ENCODE data around the gene S100G. TPM values are rescaled to one million over a fixed set of nuclear protein-coding genes. Genes with fewer than 3 reads are reported as not detected.

Gene S100G
- polyA plus RNA-seq, 1 experiment = not detected

GRCh38 chrX:16695079-16695676 is 45.2 kb downstream of the S100G start:
- POLR2A ChIA-PET = no interaction called here
- CTCF ChIA-PET = interaction anchor here (0.9 to 1.7 kb wide), 3 partner anchors 255 to 764 kb away, joined by 3 to 9 read pairs (median 3); partner anchors contain the start of gene GRPR
- Histone ChIP-seq H3K36me3 (ENCODE audit: control insufficient read depth, insufficient read depth, low read length) (no peaks in the 10 kb centered on the region), H3K27me3 (ENCODE audit: control insufficient read depth, insufficient read depth, low read length) (no peaks in the 10 kb centered on the region), H3K4me3 (ENCODE audit: low read depth, low read length) (no peak overlapping the region)
- TF ChIP-seq CTCF (IDR thresholded peaks at IDR 0.05; ENCODE audit: insufficient read depth, low read depth, low read length) = peak; percentile 79
- no peak for DNase-seq (ENCODE audit: low read depth)

GRCh38 chrX:16696956-16697355 is 47.0 kb downstream of the S100G start:
- POLR2A ChIA-PET = no interaction called here
- H3K36me3 ChIP-seq (ENCODE audit: control insufficient read depth, insufficient read depth, low read length) = no peaks in the 10 kb centered on the region
- no peak overlapping the region for H3K4me3 ChIP-seq (ENCODE audit: low read depth, low read length)
- CTCF ChIA-PET = interaction anchor here (0.6 to 1.7 kb wide), 3 partner anchors 10 to 1009 kb away, joined by 3 to 9 read pairs (median 4); partner anchors contain the start of gene GRPR
- no peak for TF ChIP-seq CTCF (IDR thresholded peaks at IDR 0.05; ENCODE audit: insufficient read depth, low read depth, low read length)
- no peak for DNase-seq (ENCODE audit: low read depth)
- no peaks in the 10 kb centered on the region for H3K27me3 ChIP-seq (ENCODE audit: control insufficient read depth, insufficient read depth, low read length)

GRCh38 chrX:16699389-16699788 is 49.4 kb downstream of the S100G start:
- no peaks in the 10 kb centered on the region for H3K36me3 ChIP-seq (ENCODE audit: control insufficient read depth, insufficient read depth, low read length)
- H3K27me3 ChIP-seq (ENCODE audit: control insufficient read depth, insufficient read depth, low read length) = no peaks in the 10 kb centered on the region
- no peak for DNase-seq (ENCODE audit: low read depth)
- ChIA-PET CTCF (no interaction called here), POLR2A (no interaction called here)
- TF ChIP-seq CTCF (IDR thresholded peaks at IDR 0.05; ENCODE audit: insufficient read depth, low read depth, low read length) = no peak
- H3K4me3 ChIP-seq (ENCODE audit: low read depth, low read length) = no peak overlapping the region

GRCh38 chrX:16700734-16701133 is 50.8 kb downstream of the S100G start:
- CTCF ChIA-PET = no interaction called here
- H3K4me3 ChIP-seq (ENCODE audit: low read depth, low read length) = no peak overlapping the region
- DNase-seq (ENCODE audit: low read depth) = no peak

More at GRCh38 chrX:16700734-16701133, 50.8 kb downstream of the S100G start:
- POLR2A ChIA-PET = no interaction called here
- Histone ChIP-seq H3K27me3 (ENCODE audit: control insufficient read depth, insufficient read depth, low read length) (no peaks in the 10 kb centered on the region), H3K36me3 (ENCODE audit: control insufficient read depth, insufficient read depth, low read length) (no peaks in the 10 kb centered on the region)
- no peak for TF ChIP-seq CTCF (IDR thresholded peaks at IDR 0.05; ENCODE audit: insufficient read depth, low read depth, low read length)
